ENCODE data around the gene ENTPD3.

- TF ChIP-seq CTCF (optimal IDR thresholded peaks at IDR 0.05 in 1 of 3, IDR thresholded peaks at IDR 0.05 in 1 of 3, conservative IDR thresholded peaks at IDR 0.05 in 1 of 3; ENCODE audit: extremely low read depth in 1 of 3, insufficient read depth in 2 of 3, low read length in 3 of 3) (no peak), EZH2 (IDR thresholded peaks at IDR 0.05; ENCODE audit: low read length) (no peak)
These were observed 64.6 kb downstream of the ENTPD3 start for GRCh38 chr3:40451551-40451950.

Measured in keratinocyte (primary cell).